GM19193 (cell line): ENCODE data around the gene DPYSL3.

Experiments
- POLR2A ChIP-seq: IDR thresholded peaks from 4 replicates; pipeline ENCODE4 v1.6.1; 2011; ENCODE audit not compliant: insufficient read depth, insufficient read length; ENCODE audit errors: extremely low read depth

The DPYSL3 gene

DNA sequence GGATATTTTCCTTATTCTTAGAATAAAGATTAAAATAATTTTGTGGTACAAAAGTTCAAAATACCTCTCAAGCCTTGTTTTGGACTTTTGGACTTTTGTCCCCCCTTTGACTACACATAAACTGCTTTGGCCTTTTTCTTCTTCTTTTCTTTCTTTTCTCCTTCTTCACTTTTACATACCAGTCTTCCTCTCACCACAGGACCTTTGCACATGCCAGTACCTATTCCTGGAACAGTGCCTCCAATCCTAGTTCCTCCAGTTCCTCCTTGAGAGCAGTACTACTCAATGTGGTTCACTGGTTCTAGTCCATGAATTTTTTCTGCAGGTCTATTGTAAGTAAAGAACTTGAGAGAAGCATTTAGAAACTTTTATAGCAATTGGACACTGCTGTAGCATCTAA lies 138.6 kb downstream of the DPYSL3 start:
- TF ChIP-seq POLR2A: no peak

DNA sequence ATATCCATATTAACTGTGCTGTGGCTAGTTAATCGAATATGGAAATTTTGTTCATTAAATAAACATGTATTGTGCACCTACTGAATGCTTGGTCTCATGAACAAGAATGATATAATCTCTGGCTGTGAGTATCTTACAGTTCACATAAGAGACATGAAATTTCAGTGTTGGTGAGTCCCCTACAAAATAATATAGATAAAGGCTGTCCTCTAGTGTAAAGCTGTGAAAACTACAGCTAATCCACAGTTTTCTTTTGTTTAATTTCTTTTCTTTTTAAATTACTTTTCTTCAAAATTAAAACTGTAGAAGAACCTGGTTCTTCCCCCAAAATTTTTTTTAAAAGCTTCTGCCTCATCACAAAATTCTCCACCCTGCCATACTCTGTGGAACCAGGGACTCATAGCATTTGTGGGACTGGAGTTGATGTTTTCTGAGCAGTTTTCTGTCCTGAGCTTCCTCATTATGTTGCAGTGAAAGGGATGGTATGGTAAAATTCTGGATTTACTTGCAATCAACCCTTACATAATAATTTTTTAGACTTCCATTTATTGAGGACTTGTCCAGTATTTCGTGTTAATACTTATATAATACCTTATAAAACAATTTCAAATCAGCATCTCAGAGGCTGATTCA lies 140.0 kb downstream of the DPYSL3 start:
- TF ChIP-seq POLR2A: no peak

DNA sequence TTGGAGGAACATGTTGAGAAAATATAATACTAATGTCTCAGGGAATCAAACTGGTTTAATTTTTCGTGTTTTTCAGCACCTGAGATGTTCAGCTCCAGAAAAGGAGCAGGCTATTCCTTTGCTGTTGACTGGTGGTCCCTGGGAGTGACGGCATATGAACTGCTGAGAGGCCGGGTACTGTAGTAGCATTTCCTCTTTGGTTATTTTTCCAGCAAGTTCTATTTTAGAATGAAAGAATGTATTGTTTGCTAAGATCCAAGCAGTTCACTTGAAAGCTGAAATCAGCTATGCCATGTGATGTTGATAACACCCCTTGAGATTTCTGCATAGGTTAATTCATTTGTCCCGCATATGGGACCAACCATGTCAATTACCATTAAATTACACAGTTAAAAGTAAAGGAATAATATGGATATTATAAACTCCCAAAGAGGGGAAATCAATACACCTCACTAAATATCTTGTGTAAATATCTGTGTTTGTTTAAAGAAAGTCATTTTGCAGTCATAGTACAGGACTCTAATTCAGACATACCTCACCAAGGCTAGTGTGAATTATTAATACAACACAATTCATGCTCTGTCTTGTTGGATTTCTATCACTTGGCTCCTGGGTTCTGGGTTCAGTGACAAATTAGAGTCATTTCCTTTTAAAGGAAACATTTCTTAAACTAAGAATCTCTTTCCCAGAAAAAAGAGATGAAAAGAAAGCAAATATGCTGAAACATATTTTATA lies 148.3 kb downstream of the DPYSL3 start:
- no peak for TF ChIP-seq POLR2A

DNA sequence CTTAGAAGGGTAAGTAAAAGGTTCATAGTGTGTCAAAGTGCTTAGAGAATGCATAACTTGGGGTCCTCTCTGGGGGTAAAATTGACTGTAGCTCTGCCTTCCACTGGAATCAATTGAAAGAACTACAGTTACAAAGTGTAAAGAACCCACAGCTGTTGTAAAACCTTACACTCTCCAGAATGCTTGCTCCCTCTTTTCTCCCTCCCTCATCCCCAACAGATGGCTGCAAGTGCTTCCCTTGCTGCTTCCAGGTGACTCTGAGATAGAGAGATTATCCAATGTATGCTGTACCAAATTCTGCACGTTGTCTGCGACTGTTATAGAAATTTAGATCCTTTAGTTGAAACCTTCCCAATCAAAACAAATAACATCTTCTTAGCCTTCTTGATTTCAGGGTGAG lies 149.1 kb downstream of the DPYSL3 start:
- TF ChIP-seq POLR2A: no peak

DNA sequence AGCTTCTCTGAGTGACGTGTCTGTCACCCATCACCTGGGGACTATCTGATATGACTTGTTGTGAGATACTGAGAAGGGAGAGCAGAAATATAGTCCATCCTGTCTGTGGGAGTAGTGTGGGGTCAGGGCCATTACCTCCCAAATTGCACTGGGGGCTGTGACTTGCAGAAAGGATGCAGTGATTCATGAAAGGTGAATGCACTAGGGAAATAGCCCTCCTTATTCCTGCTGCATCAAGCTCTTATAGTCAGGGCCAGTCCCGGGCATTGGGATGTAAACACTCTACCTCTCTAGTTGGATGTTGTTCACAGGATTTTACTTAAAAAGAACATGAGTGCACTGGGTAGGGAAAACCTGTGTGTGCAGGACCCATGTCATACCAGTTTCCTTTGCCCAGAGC lies 150.3 kb downstream of the DPYSL3 start:
- TF ChIP-seq POLR2A: no peak

DNA sequence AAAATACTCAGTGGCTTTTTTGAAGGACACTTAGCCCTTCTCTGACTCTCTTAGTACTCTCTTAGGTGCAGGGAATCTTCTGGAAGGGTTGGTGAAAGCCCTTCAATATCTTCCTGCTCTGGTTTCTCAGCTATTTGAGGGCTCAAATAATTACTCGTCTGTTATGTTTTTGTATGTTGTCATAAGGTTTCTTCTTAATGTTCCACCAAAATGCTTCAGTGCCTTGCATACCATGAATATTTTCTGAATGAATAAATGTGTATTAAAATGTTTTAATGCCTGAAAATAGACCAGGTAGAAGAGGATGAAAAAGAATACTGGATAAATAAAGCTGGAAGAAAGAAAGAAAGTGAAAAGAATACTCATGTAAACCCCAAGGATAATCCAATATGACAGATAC lies 150.8 kb downstream of the DPYSL3 start:
- TF ChIP-seq POLR2A: no peak

DNA sequence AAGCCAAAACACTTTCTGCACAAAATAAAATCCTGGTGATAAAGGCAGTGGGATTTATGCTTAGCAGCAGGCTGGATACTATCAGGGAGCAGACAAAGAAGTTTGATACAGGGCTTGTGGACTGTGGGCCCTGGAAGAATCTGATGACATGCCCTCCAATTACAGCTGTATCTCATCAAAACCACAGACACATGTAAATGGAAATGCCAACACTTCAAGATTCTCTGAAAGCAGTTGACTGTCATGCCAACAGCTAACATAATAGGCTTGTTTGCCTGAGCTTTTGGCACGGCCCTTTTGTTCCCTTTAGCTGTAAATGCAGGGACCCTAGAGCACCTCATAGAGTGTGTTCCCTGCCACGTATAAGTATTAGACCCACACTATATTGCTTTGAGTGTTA lies 160.6 kb downstream of the DPYSL3 start:
- TF ChIP-seq POLR2A: no peak

DNA sequence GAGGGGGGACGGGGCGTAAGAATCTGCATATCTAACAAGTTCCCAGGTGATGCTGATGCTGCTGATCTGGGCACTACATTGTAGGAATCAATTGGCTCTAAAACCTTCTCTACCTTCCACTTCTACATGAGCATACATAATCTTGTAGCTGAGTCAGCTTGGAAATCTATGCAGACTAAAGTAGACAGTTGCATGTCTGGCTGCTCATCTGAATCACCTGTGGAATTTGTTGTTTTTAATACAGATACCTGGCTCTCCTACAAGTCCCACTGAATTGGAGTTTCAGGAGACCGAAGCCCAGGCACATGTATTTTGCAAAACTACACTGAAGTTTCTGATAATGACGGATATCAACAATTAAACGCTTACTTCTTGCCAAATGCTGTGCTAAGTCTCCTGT lies 161.4 kb downstream of the DPYSL3 start:
- TF ChIP-seq POLR2A: no peak

DNA sequence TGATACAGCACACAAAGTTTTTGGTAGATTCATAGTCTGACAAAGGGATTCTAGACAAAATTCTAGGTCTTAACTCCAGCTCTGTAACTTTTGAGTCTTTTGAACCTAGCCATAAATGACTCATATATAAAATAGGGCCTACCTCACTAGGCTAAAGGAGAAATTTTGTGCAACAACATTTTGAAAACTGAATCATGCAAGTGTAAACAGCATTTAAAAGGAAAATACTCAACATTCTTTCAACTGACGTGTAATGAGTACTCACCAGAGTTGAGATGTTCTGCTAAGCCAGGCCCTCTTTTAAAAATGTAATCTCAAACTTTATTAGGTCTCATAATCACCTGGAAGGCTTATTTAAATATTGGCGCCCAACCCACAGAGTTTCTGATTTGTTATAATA lies 161.8 kb downstream of the DPYSL3 start:
- no peak for TF ChIP-seq POLR2A

DNA sequence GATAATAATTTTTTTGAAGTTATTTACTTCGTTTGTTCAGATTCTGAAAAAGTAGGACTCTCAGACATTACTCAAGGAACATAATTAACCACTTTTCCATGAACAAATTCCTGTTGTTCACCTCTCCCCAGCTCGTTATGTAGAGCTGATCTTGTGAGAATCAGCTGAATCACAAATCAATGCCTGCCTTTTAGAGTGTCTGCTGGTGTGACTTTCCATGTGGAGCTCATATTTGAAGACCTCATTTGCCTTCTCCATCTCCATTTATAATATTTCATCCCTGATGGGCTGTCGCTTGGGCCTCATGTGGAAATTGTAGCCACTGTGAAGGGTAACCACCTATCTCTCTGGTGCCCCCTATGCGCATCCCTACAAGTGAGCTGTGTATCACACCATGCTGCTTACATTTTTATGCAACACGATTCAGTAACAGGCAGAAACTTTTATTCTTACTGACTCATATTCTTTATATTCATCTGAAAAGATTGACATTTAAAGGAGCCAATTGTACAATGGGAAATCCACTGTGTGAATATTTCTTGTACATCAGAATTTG lies 163.8 kb downstream of the DPYSL3 start:
- no peak for TF ChIP-seq POLR2A

DNA sequence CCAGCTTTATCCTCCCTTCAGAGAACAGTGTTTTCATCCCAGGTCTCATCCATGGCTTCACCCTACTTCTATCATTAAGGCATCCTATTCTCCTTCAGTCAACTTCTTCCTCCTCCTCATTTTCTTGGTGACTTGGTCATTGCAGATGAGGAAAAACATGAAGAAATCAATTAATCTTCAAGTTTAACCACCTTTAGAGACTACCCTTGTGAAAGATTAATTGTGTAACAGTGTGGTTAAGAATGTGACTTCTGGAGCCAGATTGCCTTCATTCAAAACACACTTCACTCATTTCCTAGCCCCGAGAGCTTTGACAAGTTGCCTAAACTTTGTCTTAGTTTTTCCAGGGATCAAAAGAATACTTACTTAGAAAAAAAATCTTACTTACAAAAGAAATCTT lies 165.0 kb downstream of the DPYSL3 start:
- no peak for TF ChIP-seq POLR2A

DNA sequence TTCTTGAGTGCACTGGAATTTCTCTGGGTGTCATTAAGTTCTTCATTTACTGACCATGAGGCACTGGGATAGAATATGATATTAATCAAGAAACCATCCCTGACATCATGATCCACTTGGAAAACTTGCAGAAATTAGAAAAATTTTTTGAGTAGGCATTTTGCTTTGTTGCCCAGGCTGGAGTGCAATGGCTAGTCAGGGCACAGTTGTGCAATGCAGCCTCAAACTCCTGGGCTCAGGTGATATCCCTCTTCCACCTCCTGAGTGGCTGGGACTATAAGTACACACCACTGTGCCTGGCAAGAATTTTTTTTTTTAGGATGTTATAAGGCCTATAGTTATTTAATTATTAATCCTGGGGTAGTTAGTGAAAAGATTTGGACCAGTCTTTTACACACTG lies 168.5 kb downstream of the DPYSL3 start:
- TF ChIP-seq POLR2A: no peak

DNA sequence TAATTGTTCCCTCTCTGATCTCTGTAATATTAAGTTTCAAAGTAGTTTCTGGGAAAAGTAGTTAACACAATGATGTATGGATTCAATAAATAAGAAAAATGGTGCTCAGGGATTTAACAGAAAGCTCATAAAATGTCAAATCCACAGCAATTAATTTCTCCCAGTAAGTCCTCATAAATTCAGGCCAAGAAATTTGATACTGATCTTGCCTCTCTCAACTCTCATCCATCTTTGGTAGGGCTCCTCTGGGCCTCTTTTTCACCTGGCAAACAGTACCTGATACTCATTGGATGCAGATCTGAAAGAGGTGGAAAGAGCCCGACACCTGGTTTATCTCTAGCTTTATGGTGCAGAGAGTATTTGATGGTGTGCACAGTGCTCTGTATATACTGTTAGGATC lies 168.9 kb downstream of the DPYSL3 start:
- TF ChIP-seq POLR2A: no peak
